Loucy (cell line): ENCODE data around the gene SIK2.
"Not testable (repeated sequence)": the region's sequence is repeated elsewhere in the genome, so short reads cannot be mapped to it uniquely, and the experiment has no call there.

Experiments used
- H2AFZ ChIP-seq: fragments of 200-600 bp; sonication (generic); 2 replicates; pipeline ENCODE4 v1.6.0; 2016; ENCODE audit warnings: antibody characterized with exemption, mild to moderate bottlenecking, low read length, moderate library complexity
- H3F3A ChIP-seq: fragments of 200-600 bp; 2 replicates; pipeline ENCODE4 v1.6.0; 2016; ENCODE audit warnings: antibody characterized with exemption, low read depth, mild to moderate bottlenecking
- H3K27me3 ChIP-seq: fragments of 200-600 bp; sonication (generic); 2 replicates; pipeline ENCODE4 v1.6.1; 2014; ENCODE audit warnings: low read length, mild to moderate bottlenecking; ENCODE audit not compliant: insufficient read depth, poor library complexity, severe bottlenecking
- H3K36me3 ChIP-seq: fragments of 200-600 bp; sonication (generic); 2 replicates; pipeline ENCODE4 v1.6.1; 2016; ENCODE audit warnings: low read length; ENCODE audit not compliant: insufficient read depth
- H3K4me1 ChIP-seq: fragments of 200-600 bp; sonication (generic); 2 replicates; pipeline ENCODE4 v1.5.1; 2014; ENCODE audit warnings: low read length, mild to moderate bottlenecking; ENCODE audit not compliant: insufficient read depth, poor library complexity, severe bottlenecking
- H3K4me2 ChIP-seq: fragments of 200-600 bp; sonication (generic); 2 replicates; pipeline ENCODE4 v1.6.0; 2014; ENCODE audit warnings: antibody characterized with exemption, low read length, low read depth, mild to moderate bottlenecking; ENCODE audit not compliant: poor library complexity, severe bottlenecking
- H3K4me3 ChIP-seq: fragments of 200-600 bp; sonication (generic); 2 replicates; pipeline ENCODE4 v1.5.1; 2014; ENCODE audit warnings: low read length, mild to moderate bottlenecking, mixed read lengths; ENCODE audit not compliant: poor library complexity, severe bottlenecking
- H3K79me2 ChIP-seq: fragments of 200-600 bp; sonication (generic); 2 replicates; pipeline ENCODE4 v1.6.1; 2014; ENCODE audit warnings: low read length; ENCODE audit not compliant: insufficient read depth
- H3K9ac ChIP-seq: fragments of 200-600 bp; sonication (generic); 2 replicates; pipeline ENCODE4 v1.6.0; 2014; ENCODE audit warnings: mild to moderate bottlenecking, low read depth, low read length, moderate library complexity; ENCODE audit not compliant: poor library complexity, severe bottlenecking
- H3K9me2 ChIP-seq: fragments of 200-600 bp; sonication (generic); replicated peaks from 2 replicates; pipeline ENCODE4 v1.6.1; 2016; ENCODE audit warnings: low read depth, low read length, mixed read lengths
- H3K9me3 ChIP-seq: fragments of 200-600 bp; sonication (generic); 2 replicates; pipeline ENCODE4 v1.6.1; 2014; ENCODE audit warnings: mild to moderate bottlenecking, antibody characterized with exemption, low read length, low read depth; ENCODE audit not compliant: insufficient read depth
- H4K20me1 ChIP-seq: fragments of 200-600 bp; sonication (generic); 2 replicates; pipeline ENCODE4 v1.6.0; 2014; ENCODE audit warnings: antibody characterized with exemption, low read length, mild to moderate bottlenecking; ENCODE audit not compliant: insufficient read depth, poor library complexity, severe bottlenecking
- EZH2phosphoT487 ChIP-seq: fragments of 200-600 bp; IDR thresholded peaks from 2 replicates; pipeline ENCODE4 v1.6.1; 2018; ENCODE audit warnings: antibody characterized with exemption, mild to moderate bottlenecking, moderate library complexity, borderline replicate concordance
- TF ChIP-seq, protein P1 (sequence below): fragments of 200-600 bp; sonication (generic); conservative IDR thresholded peaks from 2 replicates; pipeline ENCODE4 v1.5.1; 2014; ENCODE audit warnings: mild to moderate bottlenecking, antibody characterized with exemption, low read length

The SIK2 gene

DNA sequence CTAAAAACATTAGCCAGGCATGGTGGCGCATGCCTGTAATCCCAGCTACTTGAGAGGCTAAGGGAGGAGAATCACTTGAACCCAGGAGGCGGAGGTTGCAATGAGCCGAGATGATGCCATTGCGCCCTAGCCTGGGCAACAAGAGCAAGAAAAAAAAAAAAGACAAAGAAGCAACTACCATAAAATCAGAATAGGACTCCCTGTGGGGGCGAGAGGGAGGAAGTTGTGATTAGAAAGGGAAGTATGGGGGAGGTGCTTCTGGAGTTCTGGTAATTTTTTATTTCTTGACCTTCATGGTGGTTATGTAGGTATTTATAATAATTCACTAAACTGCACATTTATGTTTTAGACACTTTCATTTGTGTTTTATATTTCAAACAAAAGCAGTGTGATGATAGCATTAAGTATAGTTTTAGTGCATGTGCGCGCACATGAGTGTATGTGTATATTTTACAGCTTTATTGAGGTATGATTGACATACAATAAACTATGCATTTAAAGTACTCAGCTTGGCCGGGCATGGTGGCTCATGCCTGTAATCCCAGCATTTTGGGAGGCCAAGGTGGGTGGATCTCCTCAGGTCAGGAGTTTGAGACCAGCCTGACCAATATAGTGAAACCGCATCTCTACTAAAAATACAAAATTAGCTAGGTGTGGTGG, 43.5 kb downstream of the SIK2 start:
- Histone ChIP-seq H3K9me2 (no peaks in the 10 kb centered on the region), H3K9me3 (no peaks in the 10 kb centered on the region), H3K4me2 (peak overlapping the region; percentile 20), H3K9ac (no peak overlapping the region), H4K20me1 (no peaks in the 10 kb centered on the region), H3K4me1 (peaks cover 9% of the 10 kb centered on the region), H2AFZ (no peak overlapping the region), H3K27me3 (no peaks in the 10 kb centered on the region), H3K79me2 (no peaks in the 10 kb centered on the region), H3K36me3 (peaks cover 15% of the 10 kb centered on the region; the same call in 1 of the 2 replicates), H3K4me3 (no peak overlapping the region), H3F3A (no peaks in the 10 kb centered on the region)
- no peak for TF ChIP-seq EZH2phosphoT487
- TF ChIP-seq, protein P1, sequence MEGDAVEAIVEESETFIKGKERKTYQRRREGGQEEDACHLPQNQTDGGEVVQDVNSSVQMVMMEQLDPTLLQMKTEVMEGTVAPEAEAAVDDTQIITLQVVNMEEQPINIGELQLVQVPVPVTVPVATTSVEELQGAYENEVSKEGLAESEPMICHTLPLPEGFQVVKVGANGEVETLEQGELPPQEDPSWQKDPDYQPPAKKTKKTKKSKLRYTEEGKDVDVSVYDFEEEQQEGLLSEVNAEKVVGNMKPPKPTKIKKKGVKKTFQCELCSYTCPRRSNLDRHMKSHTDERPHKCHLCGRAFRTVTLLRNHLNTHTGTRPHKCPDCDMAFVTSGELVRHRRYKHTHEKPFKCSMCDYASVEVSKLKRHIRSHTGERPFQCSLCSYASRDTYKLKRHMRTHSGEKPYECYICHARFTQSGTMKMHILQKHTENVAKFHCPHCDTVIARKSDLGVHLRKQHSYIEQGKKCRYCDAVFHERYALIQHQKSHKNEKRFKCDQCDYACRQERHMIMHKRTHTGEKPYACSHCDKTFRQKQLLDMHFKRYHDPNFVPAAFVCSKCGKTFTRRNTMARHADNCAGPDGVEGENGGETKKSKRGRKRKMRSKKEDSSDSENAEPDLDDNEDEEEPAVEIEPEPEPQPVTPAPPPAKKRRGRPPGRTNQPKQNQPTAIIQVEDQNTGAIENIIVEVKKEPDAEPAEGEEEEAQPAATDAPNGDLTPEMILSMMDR = no peak

- H3K36me3 ChIP-seq, H3K4me2 ChIP-seq, H2AFZ ChIP-seq, H3K9me3 ChIP-seq, H3K4me1 ChIP-seq, H3K4me3 ChIP-seq, H3K9me2 ChIP-seq, H3K27me3 ChIP-seq, H3K79me2 ChIP-seq, H3K9ac ChIP-seq, H4K20me1 ChIP-seq, H3F3A ChIP-seq: not testable (repeated sequence)
Observed at GRCh38 chr11:111651336-111651735, 49.1 kb downstream of the SIK2 start.

DNA sequence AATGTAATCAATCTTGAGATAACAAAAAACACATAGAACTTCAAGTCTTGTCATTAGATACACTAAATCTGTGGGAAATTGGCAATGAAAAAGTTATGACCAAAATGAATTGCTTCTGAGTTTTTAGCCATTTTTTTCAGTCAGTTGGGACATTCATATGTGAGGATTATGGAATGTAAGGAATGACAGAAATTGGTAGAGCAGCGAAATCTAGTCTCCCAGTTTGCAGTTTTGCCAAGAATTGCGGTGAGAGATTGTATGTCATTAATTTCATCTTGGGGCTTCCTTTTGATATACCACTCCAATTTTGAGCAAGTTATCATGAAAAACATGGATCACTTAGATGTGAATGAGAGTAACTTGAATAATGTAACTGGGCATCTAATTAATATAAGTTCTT, 49.9 kb downstream of the SIK2 start:
- Histone ChIP-seq H3K9me2 (no peaks in the 10 kb centered on the region), H3K36me3 (peaks cover 5% of the 10 kb centered on the region; the same call in 1 of the 2 replicates), H3K27me3 (no peaks in the 10 kb centered on the region), H3K4me3 (no peak overlapping the region), H3K9me3 (no peaks in the 10 kb centered on the region), H3K4me2 (no peak overlapping the region), H3K9ac (no peak overlapping the region), H3F3A (no peaks in the 10 kb centered on the region), H3K79me2 (no peaks in the 10 kb centered on the region), H3K4me1 (no peaks in the 10 kb centered on the region), H4K20me1 (no peaks in the 10 kb centered on the region), H2AFZ (no peak overlapping the region)
- no peak for TF ChIP-seq EZH2phosphoT487
- TF ChIP-seq, protein P1 = no peak

GRCh38 chr11:111654601-111655000, 52.4 kb downstream of the SIK2 start:
- Histone ChIP-seq H3K27me3 (no peaks in the 10 kb centered on the region), H3K4me3 (no peak overlapping the region), H4K20me1 (no peaks in the 10 kb centered on the region), H3K9me2 (no peaks in the 10 kb centered on the region), H3K36me3 (peaks cover 5% of the 10 kb centered on the region; the same call in 1 of the 2 replicates), H3F3A (no peaks in the 10 kb centered on the region), H3K9ac (no peak overlapping the region), H2AFZ (no peak overlapping the region), H3K9me3 (no peaks in the 10 kb centered on the region), H3K4me2 (no peak overlapping the region), H3K4me1 (peaks cover 7% of the 10 kb centered on the region), H3K79me2 (no peaks in the 10 kb centered on the region)
- TF ChIP-seq, protein P1 = no peak
- no peak for TF ChIP-seq EZH2phosphoT487
